Tibial artery (tissue), 4 donors: Measurements from ENCODE around the gene NPEPL1.

Source experiments
- DNase-seq, 2 donors: peaks; one replicate each; pipeline ENCODE4 v3.0.0-alpha.2; 2019
- H3K27ac ChIP-seq, 2 donors: fragments of 200-600 bp; sonication (generic) in 1 of 2; 1 replicate in 1 of 2; 2 replicates in 1 of 2; pipeline ENCODE4 v1.5.1; 2018 to 2019; ENCODE audit warnings: mild to moderate bottlenecking in 1 of 2
- H3K27me3 ChIP-seq, 2 donors: fragments of 200-600 bp; sonication (generic) in 1 of 2; one replicate each; pipeline versions ENCODE4 v1.5.1 to v1.6.0; 2016 to 2019
- H3K36me3 ChIP-seq, 3 donors: fragments of 200-600 bp; sonication (generic) in 2 of 3; one replicate each; pipeline ENCODE4 v1.5.1; 2016 to 2019; ENCODE audit warnings: mild to moderate bottlenecking in 2 of 3
- H3K4me1 ChIP-seq, 4 donors: fragments of 200-600 bp; sonication (generic) in 2 of 4; 1 replicate in 3 of 4; 2 replicates in 1 of 4; pipeline ENCODE4 v1.5.1; 2016 to 2019
- H3K4me3 ChIP-seq, 2 donors: fragments of 200-600 bp; sonication (generic) in 1 of 2; 1 replicate in 1 of 2; 2 replicates in 1 of 2; pipeline ENCODE4 v1.5.1; 2018 to 2019; ENCODE audit warnings: mild to moderate bottlenecking in 2 of 2
- H3K9me3 ChIP-seq, 3 donors: fragments of 200-600 bp; sonication (generic) in 1 of 3; one replicate each; pipeline ENCODE4 v1.5.1; 2016 to 2019
- intact Hi-C: fragments of 100-400 bp; cut with DNase I; formaldehyde crosslinking; loops from one replicate; pipeline ENCODE4 v1.15.0; 2023; ENCODE audit warnings: low total_unique reads
- TF ChIP-seq, protein P1 (sequence below), 2 experiments: fragments of 200-600 bp in 1 of 2; fragments of 450-650 bp in 1 of 2; IDR thresholded peaks; one replicate each; pipeline ENCODE4 v1.5.1; 2017 to 2019; ENCODE audit warnings: antibody characterized with exemption in 2 of 2, mild to moderate bottlenecking in 1 of 2, moderate library complexity in 1 of 2

The NPEPL1 gene

DNA sequence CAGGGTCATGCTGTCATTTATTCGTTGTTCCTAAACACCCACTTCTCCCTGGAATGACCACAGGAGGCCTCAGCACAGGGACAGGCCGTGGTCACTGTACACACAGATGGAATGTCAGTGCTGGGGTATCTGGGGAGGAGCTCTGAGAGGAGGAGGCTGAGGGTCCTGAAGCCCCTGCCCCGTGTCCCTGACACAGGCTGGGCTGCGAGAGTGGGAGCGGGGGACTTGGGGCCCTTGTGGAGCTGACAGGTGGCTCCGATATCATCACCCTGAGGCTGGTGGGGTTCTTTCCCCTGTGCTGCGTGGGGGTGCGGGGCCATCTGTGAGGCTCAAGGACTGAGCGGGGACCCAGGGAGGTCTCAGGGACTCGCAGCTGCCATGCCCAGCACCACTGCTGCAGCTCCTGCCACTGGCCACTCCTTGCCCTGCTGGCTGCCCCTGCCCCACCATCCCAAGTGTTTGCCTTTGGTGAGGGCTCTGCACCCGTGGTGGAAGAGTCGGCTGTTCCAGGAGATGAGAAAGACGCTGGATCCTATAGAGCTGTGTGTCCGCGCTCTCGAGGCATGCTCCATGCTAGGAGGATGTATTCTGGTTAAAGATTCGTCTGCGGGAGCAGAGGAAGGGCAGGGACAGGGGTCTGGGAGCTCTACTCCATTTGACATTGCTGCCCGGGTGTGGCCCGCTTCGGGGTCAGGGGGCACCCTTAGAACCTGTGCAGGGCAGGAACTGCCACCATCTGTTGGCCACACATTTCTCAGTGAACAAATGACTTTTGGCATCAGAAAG is 18.9 kb downstream of the NPEPL1 start:
- Histone ChIP-seq H3K4me3 (no peak overlapping the region), H3K36me3 (peaks cover 0 to 77% (median 37%) of the 10 kb centered on the region in 3 donors), H3K27me3 (no peaks in the 10 kb centered on the region), H3K27ac (no peak overlapping the region), H3K4me1 (no peaks in the 10 kb centered on the region), H3K9me3 (no peaks in the 10 kb centered on the region)
- intact Hi-C loops, result no loop called here
- TF ChIP-seq, protein P1, sequence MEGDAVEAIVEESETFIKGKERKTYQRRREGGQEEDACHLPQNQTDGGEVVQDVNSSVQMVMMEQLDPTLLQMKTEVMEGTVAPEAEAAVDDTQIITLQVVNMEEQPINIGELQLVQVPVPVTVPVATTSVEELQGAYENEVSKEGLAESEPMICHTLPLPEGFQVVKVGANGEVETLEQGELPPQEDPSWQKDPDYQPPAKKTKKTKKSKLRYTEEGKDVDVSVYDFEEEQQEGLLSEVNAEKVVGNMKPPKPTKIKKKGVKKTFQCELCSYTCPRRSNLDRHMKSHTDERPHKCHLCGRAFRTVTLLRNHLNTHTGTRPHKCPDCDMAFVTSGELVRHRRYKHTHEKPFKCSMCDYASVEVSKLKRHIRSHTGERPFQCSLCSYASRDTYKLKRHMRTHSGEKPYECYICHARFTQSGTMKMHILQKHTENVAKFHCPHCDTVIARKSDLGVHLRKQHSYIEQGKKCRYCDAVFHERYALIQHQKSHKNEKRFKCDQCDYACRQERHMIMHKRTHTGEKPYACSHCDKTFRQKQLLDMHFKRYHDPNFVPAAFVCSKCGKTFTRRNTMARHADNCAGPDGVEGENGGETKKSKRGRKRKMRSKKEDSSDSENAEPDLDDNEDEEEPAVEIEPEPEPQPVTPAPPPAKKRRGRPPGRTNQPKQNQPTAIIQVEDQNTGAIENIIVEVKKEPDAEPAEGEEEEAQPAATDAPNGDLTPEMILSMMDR (IDR thresholded peaks at IDR 0.05), result no peak
- peak; percentile 14 to 58 for DNase-seq

DNA sequence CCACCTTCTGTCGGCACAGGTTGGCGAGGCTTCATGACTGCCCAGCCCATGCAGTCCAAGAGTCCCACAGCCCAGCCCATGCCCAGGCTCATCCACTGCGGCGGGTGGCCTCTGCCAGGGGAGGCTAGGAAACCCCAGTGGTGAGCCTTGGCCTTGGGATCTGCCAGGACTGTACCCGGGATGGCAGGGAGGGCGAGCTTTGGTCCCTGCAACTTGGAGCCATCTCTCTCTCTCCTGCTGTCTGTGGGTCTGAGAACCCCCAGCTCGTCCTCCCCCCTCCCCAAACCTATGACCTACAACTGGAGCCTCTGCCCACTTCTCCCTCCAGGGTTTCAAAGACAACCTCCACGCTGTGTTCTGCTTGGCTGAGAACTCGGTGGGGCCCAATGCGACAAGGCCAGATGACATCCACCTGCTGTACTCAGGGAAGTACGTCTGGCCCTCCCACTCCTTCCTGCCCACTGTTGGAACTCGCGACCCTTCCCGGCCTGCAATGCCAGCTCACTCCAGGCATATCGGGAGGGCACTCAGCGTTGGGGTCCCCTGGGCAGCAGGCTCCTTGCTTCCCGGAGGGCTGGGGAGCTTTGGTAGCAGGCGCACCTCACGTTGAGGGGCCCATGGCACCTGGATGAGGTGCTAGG is 19.7 kb downstream of the NPEPL1 start:
- no peak overlapping the region for H3K4me3 ChIP-seq
- peak; percentile 15 to 51 for DNase-seq
- intact Hi-C loops, result no loop called here
- no peaks in the 10 kb centered on the region for H3K4me1 ChIP-seq
- H3K27ac ChIP-seq, result no peak overlapping the region
- H3K9me3 ChIP-seq, result no peaks in the 10 kb centered on the region
- TF ChIP-seq, protein P1 (IDR thresholded peaks at IDR 0.05), result no peak
- no peaks in the 10 kb centered on the region for H3K27me3 ChIP-seq
- H3K36me3 ChIP-seq, result peaks cover 0 to 69% (median 32%) of the 10 kb centered on the region in 3 donors

DNA sequence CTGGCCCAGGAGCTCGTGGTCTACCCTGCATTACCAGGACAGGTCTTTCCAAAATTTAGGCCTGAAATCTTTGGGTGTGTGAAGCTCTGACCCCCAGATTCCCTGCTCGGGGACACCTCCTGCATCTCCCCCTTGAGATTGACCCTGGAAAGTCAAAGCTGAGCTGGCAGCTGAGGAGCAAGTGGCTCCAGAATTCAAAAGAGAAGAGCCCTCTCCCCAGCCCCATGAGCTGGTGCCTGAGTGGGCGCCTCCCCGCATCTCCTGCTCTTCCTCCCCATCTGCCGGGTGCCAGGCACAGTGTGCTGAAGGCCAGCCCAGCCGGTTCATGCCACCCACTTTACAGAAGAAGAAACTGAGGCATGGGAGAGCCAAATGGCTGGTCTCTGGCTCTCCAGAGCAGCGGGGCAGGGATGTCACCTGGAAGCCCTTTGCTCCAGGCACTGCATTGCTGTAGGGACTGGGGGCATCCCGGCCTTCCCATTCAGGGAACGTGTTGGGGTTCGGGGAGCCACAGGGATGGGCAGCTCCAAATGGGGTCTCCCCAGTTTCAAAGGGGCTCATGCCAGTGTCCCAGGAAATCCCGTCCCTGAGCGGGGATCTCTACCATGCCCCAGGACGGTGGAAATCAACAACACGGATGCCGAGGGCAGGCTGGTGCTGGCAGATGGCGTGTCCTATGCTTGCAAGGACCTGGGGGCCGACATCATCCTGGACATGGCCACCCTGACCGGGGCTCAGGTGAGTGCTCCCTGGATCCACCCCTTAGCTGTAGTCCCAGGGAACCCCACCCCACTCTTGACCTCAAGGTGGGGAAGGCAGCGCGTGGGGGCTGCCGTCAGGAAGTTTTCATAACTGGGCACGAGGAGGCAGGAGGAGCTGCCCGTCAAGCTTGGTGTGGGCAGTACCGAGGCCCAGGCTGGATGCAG is 20.5 kb downstream of the NPEPL1 start:
- H3K27me3 ChIP-seq, result no peaks in the 10 kb centered on the region
- intact Hi-C loops, result no loop called here
- no peaks in the 10 kb centered on the region for H3K4me1 ChIP-seq
- no peaks in the 10 kb centered on the region for H3K9me3 ChIP-seq
- peak in 1 of 2 donors; percentile 55 for DNase-seq
- H3K36me3 ChIP-seq, result peaks cover 0 to 61% (median 24%) of the 10 kb centered on the region in 3 donors
- H3K27ac ChIP-seq, result no peak overlapping the region
- TF ChIP-seq, protein P1 (IDR thresholded peaks at IDR 0.05), result no peak
- H3K4me3 ChIP-seq, result no peak overlapping the region

DNA sequence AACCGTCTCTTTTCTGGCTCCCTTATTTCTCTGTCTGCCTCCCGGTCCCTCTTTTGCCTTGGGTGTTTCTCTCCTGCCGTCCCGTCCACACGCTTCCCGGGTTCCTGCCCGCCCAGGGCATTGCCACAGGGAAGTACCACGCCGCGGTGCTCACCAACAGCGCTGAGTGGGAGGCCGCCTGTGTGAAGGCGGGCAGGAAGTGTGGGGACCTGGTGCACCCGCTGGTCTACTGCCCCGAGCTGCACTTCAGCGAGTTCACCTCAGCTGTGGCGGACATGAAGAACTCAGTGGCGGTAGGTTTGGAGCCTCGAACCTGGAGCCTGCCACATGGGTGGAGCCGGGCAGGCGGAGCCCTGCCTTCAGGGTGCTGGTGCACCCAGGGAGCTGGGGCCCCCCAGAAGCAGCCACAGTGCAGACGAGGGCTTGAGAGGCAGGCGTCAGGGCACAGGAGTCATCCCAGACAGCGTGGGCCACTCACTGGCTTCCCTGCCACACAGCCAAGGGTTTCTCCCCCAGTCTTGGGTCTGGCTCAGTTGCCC is 21.3 kb downstream of the NPEPL1 start:
- H3K4me1 ChIP-seq, result no peaks in the 10 kb centered on the region
- TF ChIP-seq, protein P1 (IDR thresholded peaks at IDR 0.05), result no peak
- intact Hi-C loops, result no loop called here
- H3K27me3 ChIP-seq, result no peaks in the 10 kb centered on the region
- no peak overlapping the region for H3K4me3 ChIP-seq
- H3K9me3 ChIP-seq, result no peaks in the 10 kb centered on the region
- H3K36me3 ChIP-seq, result peaks cover 0 to 53% (median 17%) of the 10 kb centered on the region in 3 donors
- no peak overlapping the region for H3K27ac ChIP-seq
- peak; percentile 17 to 60 for DNase-seq

DNA sequence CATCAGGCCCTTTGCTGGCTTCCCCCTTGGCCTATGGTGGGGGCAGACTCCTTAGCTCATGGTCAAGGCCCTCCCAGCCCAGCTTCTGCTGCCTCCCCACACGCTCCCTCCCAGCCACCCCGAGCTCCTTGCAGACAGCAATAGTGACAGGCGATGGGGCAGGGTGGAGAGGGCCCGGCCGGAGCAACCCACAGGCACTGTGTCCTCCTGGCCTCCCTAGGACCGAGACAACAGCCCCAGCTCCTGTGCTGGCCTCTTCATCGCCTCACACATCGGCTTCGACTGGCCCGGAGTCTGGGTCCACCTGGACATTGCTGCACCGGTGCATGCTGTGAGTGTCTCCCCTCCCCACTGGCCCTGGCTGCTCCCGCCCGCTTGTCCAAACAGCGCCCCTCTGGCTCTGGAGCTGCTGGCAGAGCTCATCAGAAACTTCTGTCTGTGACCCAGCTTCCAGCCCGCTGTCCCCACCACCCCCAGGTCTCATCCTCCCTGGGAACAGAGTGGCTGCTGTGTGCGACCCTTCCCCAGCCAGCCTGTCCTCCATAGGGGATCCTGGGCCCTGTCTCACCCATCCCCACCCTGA is 21.8 kb downstream of the NPEPL1 start:
- intact Hi-C loops, result no loop called here
- no peaks in the 10 kb centered on the region for H3K4me1 ChIP-seq
- peaks cover 0 to 47% (median 17%) of the 10 kb centered on the region in 3 donors for H3K36me3 ChIP-seq
- DNase-seq, result peak in 1 of 2 donors; percentile 59
- no peaks in the 10 kb centered on the region for H3K27me3 ChIP-seq
- no peaks in the 10 kb centered on the region for H3K9me3 ChIP-seq
- no peak overlapping the region for H3K4me3 ChIP-seq
- H3K27ac ChIP-seq, result no peak overlapping the region
- TF ChIP-seq, protein P1 (IDR thresholded peaks at IDR 0.05), result no peak
